ENCODE measurements around the gene DELE1.

GRCh38 chr5:141947316-141947715, 23.6 kb downstream of the DELE1 start:
- no peak for TF ChIP-seq POLR2AphosphoS5 (IDR thresholded peaks at IDR 0.05)
- no peak for TF ChIP-seq CTCF (IDR thresholded peaks at IDR 0.05; ENCODE audit: poor library complexity, severe bottlenecking)
- no peak for TF ChIP-seq TAF1 (IDR thresholded peaks at IDR 0.05; ENCODE audit: low read depth)
- TF ChIP-seq MXI1 (conservative IDR thresholded peaks at IDR 0.05; ENCODE audit: poor library complexity, severe bottlenecking): no peak
- no peak for TF ChIP-seq RAD21 (conservative IDR thresholded peaks at IDR 0.05)
- TF ChIP-seq EZH2 (IDR thresholded peaks at IDR 0.05; ENCODE audit: borderline replicate concordance, insufficient read depth, low read length, poor library complexity, severe bottlenecking): no peak
- TF ChIP-seq REST (IDR thresholded peaks at IDR 0.05; ENCODE audit: borderline replicate concordance): no peak
- no peak for TF ChIP-seq SMC3 (conservative IDR thresholded peaks at IDR 0.05; ENCODE audit: poor library complexity)

Measured in neural cell (in vitro differentiated cells).